HS-27A (cell line): ENCODE results near the gene SZT2.
A peak's percentile ranks its signal among the peaks of the same experiment; 100 is the strongest.

Experiments used
- DNase-seq: peaks from one replicate; pipeline ENCODE4 v3.0.0-alpha.2; 2012; ENCODE audit warnings: low read depth, missing footprints

The SZT2 gene

GRCh38 chr1:43441894-43442637, 52.4 kb downstream of the SZT2 start:
- no peak for DNase-seq

- DNase-seq = no peak
Measured at GRCh38 chr1:43442756-43443155, 53.1 kb downstream of the SZT2 start.

- DNase-seq = no peak
Measured at GRCh38 chr1:43443197-43443946, 53.7 kb downstream of the SZT2 start.

GRCh38 chr1:43444151-43444828, 54.6 kb downstream of the SZT2 start:
- DNase-seq = no peak

GRCh38 chr1:43444836-43445235, 55.1 kb downstream of the SZT2 start:
- no peak for DNase-seq

- DNase-seq = no peak
Measured at GRCh38 chr1:43445606-43446387, 56.1 kb downstream of the SZT2 start.

- DNase-seq = no peak
Measured at GRCh38 chr1:43446388-43446740, 56.7 kb downstream of the SZT2 start.

GRCh38 chr1:43446881-43447835, 57.5 kb downstream of the SZT2 start:
- DNase-seq = no peak

GRCh38 chr1:43447891-43448708, 58.4 kb downstream of the SZT2 start:
- no peak for DNase-seq

- DNase-seq = no peak
Measured at GRCh38 chr1:43448955-43449707, 59.4 kb downstream of the SZT2 start.

GRCh38 chr1:43449708-43450069, 60.0 kb downstream of the SZT2 start:
- no peak for DNase-seq

GRCh38 chr1:43450251-43450941, 60.7 kb downstream of the SZT2 start:
- DNase-seq = no peak

GRCh38 chr1:43451157-43451591, 61.5 kb downstream of the SZT2 start:
- no peak for DNase-seq

- DNase-seq = no peak
Measured at GRCh38 chr1:43451701-43452532, 62.2 kb downstream of the SZT2 start.

- peak; percentile 73 for DNase-seq
Measured at GRCh38 chr1:43452789-43453441, 63.2 kb downstream of the SZT2 start.

- peak; percentile 82 for DNase-seq
Measured at GRCh38 chr1:43453442-43454269, 64.0 kb downstream of the SZT2 start, which contains the start of gene HYI. Gene HYI (minus strand): TSS chr1:43453931. CDS start chr1:43453793, 138 bp downstream.
